BE2C (cell line): ENCODE measurements around the gene KIAA1958. TPM values are rescaled to one million over a fixed set of nuclear protein-coding genes. Genes with fewer than 3 reads are reported as not detected.

Source experiments
- DNase-seq: peaks from one replicate; pipeline ENCODE4 v3.0.0-alpha.2; 2020
- H3K27me3 ChIP-seq: fragments of 250-450 bp; sonication (Bioruptor Pico); 2 replicates; pipeline ENCODE4 v1.5.1; 2020; ENCODE audit warnings: mild to moderate bottlenecking
- H3K36me3 ChIP-seq: fragments of 250-450 bp; sonication (Bioruptor Pico); 2 replicates; pipeline ENCODE4 v1.5.1; 2020; ENCODE audit warnings: mild to moderate bottlenecking
- H3K4me1 ChIP-seq: fragments of 250-450 bp; sonication (Bioruptor Pico); 2 replicates; pipeline ENCODE4 v1.5.1; 2020
- H3K4me3 ChIP-seq: 2 replicates; pipeline ENCODE4 v1.5.1; 2011; ENCODE audit warnings: low read depth, low read length
- H3K9me3 ChIP-seq: fragments of 250-450 bp; sonication (Bioruptor Pico); 2 replicates; pipeline ENCODE4 v1.5.1; 2020
- CTCF ChIP-seq: IDR thresholded peaks from 2 replicates; pipeline ENCODE4 v1.5.1; 2012; ENCODE audit warnings: mild to moderate bottlenecking, low read depth, low read length
- polyA plus RNA-seq: library from polyadenylated mRNA; unstranded; fragments of >200 nt; gene quantifications from one replicate; pipeline ENCODE4 v1.2.1, GENCODE V29; 2012; ENCODE audit warnings: low read depth, missing spikeins; ENCODE audit not compliant: insufficient read length, insufficient read depth

The KIAA1958 gene
- 4.4 TPM for polyA plus RNA-seq

- no peaks in the 10 kb centered on the region for H3K9me3 ChIP-seq
- peaks cover 5% of the 10 kb centered on the region; the same call in 1 of the 2 replicates for H3K36me3 ChIP-seq
- peak; percentile 92 for DNase-seq
- H3K27me3 ChIP-seq: no peaks in the 10 kb centered on the region
- no peaks in the 10 kb centered on the region; the same call in 1 of the 2 replicates for H3K4me1 ChIP-seq
- H3K4me3 ChIP-seq: peak within 1 kb of the TSS; percentile 90
- TF ChIP-seq CTCF: no peak
Measured at GRCh38 chr9:112486221-112487007, at the start of gene KIAA1958. Gene KIAA1958, plus strand, starts transcription at chr9:112486827. Its CDS starts 87,254 bp downstream, at chr9:112574081.

- Histone ChIP-seq H3K36me3 (no peaks in the 10 kb centered on the region), H3K9me3 (no peaks in the 10 kb centered on the region), H3K27me3 (no peaks in the 10 kb centered on the region), H3K4me1 (no peaks in the 10 kb centered on the region), H3K4me3 (no peak overlapping the region)
- no peak for TF ChIP-seq CTCF
- DNase-seq: no peak
Measured at GRCh38 chr9:112437406-112437805, 49.2 kb upstream of the KIAA1958 start.

GRCh38 chr9:112439171-112439570, 47.5 kb upstream of the KIAA1958 start:
- no peak for TF ChIP-seq CTCF
- Histone ChIP-seq H3K27me3 (no peaks in the 10 kb centered on the region), H3K36me3 (no peaks in the 10 kb centered on the region), H3K9me3 (no peaks in the 10 kb centered on the region), H3K4me3 (no peak overlapping the region), H3K4me1 (no peaks in the 10 kb centered on the region)
- DNase-seq: no peak

GRCh38 chr9:112439825-112440224, 46.8 kb upstream of the KIAA1958 start:
- TF ChIP-seq CTCF: no peak
- H3K9me3 ChIP-seq: no peaks in the 10 kb centered on the region
- no peaks in the 10 kb centered on the region for H3K36me3 ChIP-seq
- H3K4me3 ChIP-seq: no peak overlapping the region
- no peak for DNase-seq
- H3K27me3 ChIP-seq: no peaks in the 10 kb centered on the region
- no peaks in the 10 kb centered on the region for H3K4me1 ChIP-seq

- H3K9me3 ChIP-seq: no peaks in the 10 kb centered on the region
- H3K4me1 ChIP-seq: no peaks in the 10 kb centered on the region
- H3K36me3 ChIP-seq: no peaks in the 10 kb centered on the region; the same call in 1 of the 2 replicates
- no peak overlapping the region for H3K4me3 ChIP-seq
- peak; percentile 57 for TF ChIP-seq CTCF
- no peak for DNase-seq
- no peaks in the 10 kb centered on the region for H3K27me3 ChIP-seq
Measured at GRCh38 chr9:112443200-112443599, 43.4 kb upstream of the KIAA1958 start.

- DNase-seq: no peak
- no peaks in the 10 kb centered on the region for H3K4me1 ChIP-seq
- H3K27me3 ChIP-seq: no peaks in the 10 kb centered on the region
- no peak overlapping the region for H3K4me3 ChIP-seq
- no peaks in the 10 kb centered on the region; the same call in 1 of the 2 replicates for H3K36me3 ChIP-seq
- no peak for TF ChIP-seq CTCF
- no peaks in the 10 kb centered on the region for H3K9me3 ChIP-seq
Measured at GRCh38 chr9:112443636-112444035, 43.0 kb upstream of the KIAA1958 start.
